ENCODE results near the gene HDAC4.

DNA sequence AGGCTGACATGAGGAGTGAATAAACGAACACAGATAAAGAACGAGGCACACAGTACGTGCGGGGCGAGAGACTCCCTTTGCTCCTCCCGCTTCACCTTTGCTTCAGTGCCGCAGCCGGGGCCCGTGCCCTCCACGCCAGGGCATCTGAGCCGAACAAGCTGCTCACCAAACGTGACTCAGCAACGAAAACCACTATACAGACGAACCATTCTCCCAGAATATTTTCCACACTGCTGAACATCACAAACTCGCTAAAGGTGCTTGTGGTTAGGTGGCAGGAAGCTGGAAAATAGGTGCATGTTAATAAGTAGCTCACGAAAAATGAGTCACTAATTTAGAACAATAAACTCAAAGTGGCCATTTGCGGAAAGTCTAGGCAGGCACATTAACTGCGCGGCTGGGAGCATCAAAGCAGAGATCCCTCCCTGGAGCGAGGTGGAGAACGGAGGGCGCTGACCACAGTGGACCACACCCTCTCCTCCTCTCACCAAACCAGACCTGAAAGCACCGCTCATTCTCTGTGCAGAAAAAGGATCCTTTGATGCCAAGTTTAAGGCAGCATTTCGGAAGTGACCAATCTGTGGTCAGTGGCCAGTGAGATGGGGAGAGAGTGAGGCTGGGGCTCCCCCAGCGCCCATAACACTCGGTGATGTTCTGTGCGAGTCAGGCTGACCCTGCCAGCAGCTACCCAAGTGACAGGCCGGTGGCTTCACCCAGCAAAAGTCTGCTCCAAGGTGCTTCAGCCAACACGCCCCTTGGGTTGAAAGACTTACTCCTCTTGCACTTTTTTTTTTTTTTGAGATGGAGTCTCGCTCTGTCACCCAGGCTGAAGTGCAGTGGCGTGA lies 153.2 kb downstream of the HDAC4 start:
- TF ChIP-seq POLR2A (IDR thresholded peaks at IDR 0.05): no peak
- TF ChIP-seq, protein P1, sequence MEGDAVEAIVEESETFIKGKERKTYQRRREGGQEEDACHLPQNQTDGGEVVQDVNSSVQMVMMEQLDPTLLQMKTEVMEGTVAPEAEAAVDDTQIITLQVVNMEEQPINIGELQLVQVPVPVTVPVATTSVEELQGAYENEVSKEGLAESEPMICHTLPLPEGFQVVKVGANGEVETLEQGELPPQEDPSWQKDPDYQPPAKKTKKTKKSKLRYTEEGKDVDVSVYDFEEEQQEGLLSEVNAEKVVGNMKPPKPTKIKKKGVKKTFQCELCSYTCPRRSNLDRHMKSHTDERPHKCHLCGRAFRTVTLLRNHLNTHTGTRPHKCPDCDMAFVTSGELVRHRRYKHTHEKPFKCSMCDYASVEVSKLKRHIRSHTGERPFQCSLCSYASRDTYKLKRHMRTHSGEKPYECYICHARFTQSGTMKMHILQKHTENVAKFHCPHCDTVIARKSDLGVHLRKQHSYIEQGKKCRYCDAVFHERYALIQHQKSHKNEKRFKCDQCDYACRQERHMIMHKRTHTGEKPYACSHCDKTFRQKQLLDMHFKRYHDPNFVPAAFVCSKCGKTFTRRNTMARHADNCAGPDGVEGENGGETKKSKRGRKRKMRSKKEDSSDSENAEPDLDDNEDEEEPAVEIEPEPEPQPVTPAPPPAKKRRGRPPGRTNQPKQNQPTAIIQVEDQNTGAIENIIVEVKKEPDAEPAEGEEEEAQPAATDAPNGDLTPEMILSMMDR (IDR thresholded peaks at IDR 0.05): no peak

Measured in testis (tissue), 2 donors.